ENCODE measurements around the gene TTC4.

TTC4 gene

GRCh38 chr1:54782156-54782555 lies 66.5 kb downstream of the TTC4 start:
- DNase-seq (ENCODE audit: low read depth in 2 of 2): no peak

- no peak for DNase-seq (ENCODE audit: low read depth in 2 of 2)
Measured at GRCh38 chr1:54782588-54782987, 66.9 kb downstream of the TTC4 start.

- no peak for DNase-seq (ENCODE audit: low read depth in 2 of 2)
Measured at GRCh38 chr1:54784066-54784465, 68.4 kb downstream of the TTC4 start.

GRCh38 chr1:54786778-54787177 lies 71.1 kb downstream of the TTC4 start:
- no peak for DNase-seq (ENCODE audit: low read depth in 2 of 2)

GRCh38 chr1:54787604-54788003 lies 71.9 kb downstream of the TTC4 start:
- no peak for DNase-seq (ENCODE audit: low read depth in 2 of 2)

GRCh38 chr1:54788459-54788858 lies 72.8 kb downstream of the TTC4 start:
- DNase-seq (ENCODE audit: low read depth in 2 of 2): no peak

GRCh38 chr1:54791880-54792522 lies 76.3 kb downstream of the TTC4 start:
- peak in 1 of 2 donors; percentile 14 for DNase-seq (ENCODE audit: low read depth in 2 of 2)
